D721Med (cell line): Measurements from ENCODE around the gene PCDHGB5.

Experiments used
- DNase-seq: peaks from one replicate; pipeline ENCODE4 v3.0.0; 2011; ENCODE audit warnings: low spot score; ENCODE audit not compliant: insufficient read length
- FAIRE-seq: peaks from 2 replicates; lab custom pipeline; 2011; peaks lifted over from hg19 to GRCh38; lab: Jason Lieb, UNC
- TF ChIP-seq, protein P1 (sequence below): IDR thresholded peaks from 2 replicates; pipeline ENCODE4 v1.5.1; 2012; ENCODE audit warnings: mild to moderate bottlenecking, control low read depth; ENCODE audit not compliant: insufficient read depth; ENCODE audit errors: missing control alignments

PCDHGB5 gene

DNA sequence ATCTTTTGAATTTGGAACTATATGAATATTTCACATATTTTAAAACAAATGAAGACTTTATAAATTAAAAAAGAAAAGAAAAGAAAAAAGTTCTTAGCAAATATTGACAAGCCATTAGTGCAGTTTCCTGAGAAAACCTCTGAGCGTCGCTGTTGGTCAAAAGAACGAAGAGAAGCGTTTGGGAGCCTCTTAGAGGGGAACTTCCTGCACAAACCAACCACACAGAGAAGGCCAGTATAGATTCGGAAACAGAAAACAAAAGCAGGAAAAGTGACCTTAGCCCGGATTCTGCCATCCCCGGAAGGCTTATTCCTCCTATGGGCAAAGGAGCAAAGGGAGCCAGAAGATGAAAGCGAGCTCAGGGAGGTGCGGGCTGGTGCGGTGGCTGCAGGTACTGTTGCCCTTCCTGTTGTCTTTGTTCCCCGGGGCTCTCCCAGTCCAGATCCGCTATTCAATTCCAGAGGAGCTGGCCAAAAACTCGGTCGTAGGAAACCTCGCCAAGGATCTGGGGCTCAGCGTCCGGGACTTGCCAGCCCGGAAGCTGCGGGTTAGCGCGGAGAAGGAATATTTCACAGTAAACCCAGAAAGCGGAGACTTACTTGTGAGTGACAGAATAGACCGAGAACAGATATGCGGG, 37.8 kb upstream of the PCDHGB5 start, which contains the start of gene PCDHGB2:
PCDHGB2 (plus strand) TSS at position 205 of the 637 bp plus-strand sequence; CDS start at position 347, 142 bp downstream.
- TF ChIP-seq, protein P1, sequence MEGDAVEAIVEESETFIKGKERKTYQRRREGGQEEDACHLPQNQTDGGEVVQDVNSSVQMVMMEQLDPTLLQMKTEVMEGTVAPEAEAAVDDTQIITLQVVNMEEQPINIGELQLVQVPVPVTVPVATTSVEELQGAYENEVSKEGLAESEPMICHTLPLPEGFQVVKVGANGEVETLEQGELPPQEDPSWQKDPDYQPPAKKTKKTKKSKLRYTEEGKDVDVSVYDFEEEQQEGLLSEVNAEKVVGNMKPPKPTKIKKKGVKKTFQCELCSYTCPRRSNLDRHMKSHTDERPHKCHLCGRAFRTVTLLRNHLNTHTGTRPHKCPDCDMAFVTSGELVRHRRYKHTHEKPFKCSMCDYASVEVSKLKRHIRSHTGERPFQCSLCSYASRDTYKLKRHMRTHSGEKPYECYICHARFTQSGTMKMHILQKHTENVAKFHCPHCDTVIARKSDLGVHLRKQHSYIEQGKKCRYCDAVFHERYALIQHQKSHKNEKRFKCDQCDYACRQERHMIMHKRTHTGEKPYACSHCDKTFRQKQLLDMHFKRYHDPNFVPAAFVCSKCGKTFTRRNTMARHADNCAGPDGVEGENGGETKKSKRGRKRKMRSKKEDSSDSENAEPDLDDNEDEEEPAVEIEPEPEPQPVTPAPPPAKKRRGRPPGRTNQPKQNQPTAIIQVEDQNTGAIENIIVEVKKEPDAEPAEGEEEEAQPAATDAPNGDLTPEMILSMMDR: no peak
- FAIRE-seq: no peak

DNA sequence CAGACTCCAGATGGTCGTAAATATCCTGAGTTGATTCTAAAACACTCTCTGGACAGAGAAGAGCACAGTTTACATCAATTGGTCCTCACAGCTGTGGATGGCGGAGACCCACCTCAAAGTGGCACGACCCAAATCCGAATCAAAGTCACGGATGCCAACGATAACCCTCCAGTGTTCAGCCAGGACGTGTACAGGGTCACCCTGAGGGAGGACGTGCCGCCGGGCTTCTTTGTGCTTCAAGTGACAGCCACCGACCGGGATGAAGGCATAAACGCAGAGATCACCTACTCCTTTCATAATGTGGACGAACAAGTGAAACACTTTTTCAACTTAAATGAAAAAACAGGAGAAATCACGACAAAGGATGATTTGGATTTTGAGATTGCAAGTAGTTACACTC, 37.1 kb upstream of the PCDHGB5 start:
- TF ChIP-seq, protein P1: no peak
- DNase-seq (no peak), FAIRE-seq (no peak)

More for the DNA sequence above, 37.8 kb upstream of the PCDHGB5 start, which contains the start of gene PCDHGB2:
- DNase-seq: no peak

DNA sequence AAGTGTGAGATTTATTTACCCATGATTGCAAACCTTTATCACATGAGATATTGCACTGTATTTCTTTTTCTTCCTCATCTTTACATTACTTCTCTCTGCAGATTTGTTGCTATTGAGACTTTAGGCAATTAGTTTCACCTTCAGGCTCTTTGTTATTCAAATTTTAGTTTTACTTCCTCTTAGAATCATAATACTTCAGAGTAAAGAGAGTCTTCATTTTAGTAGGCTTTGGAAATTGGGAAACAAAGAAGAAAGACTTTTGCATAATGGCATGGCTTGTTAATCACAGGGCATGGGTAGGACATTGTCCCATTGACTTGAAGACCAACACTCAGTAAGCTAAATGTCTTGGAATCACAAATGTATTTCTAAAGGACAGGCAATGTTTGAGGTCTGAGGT, 35.0 kb upstream of the PCDHGB5 start:
- no peak for DNase-seq
- no peak for FAIRE-seq
- TF ChIP-seq, protein P1: no peak

DNA sequence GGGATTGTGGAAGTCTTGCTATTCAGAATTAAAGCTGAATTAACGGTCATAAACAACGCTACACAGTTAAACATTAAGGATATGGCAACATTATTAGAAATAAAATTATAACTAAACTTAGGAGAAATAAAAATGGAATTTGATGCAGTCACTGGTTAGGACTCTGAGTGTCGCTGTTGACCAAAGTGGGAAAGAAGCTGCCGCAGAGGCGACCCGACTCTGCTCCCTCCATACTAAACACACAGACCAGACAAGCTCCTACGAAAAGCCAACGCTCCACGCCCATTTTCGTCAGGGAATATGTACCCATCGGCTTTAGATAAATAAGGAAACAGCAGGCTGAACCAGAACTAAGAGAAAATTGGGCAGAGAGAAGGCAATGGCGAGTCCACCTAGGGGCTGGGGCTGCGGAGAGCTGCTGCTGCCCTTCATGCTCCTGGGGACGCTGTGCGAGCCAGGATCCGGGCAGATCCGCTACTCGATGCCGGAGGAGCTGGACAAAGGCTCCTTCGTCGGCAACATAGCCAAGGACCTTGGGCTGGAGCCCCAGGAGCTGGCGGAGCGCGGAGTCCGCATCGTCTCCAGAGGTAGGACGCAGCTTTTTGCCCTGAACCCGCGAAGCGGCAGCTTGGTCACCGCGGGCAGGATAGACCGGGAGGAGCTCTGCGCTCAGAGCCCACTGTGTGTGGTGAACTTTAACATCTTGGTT, 33.6 kb upstream of the PCDHGB5 start, which contains the start of gene PCDHGA5:
PCDHGA5 (plus strand) TSS at position 211 of the 709 bp plus-strand sequence; CDS start at position 380, 169 bp downstream.
- no peak for DNase-seq
- TF ChIP-seq, protein P1: no peak
- no peak for FAIRE-seq

DNA sequence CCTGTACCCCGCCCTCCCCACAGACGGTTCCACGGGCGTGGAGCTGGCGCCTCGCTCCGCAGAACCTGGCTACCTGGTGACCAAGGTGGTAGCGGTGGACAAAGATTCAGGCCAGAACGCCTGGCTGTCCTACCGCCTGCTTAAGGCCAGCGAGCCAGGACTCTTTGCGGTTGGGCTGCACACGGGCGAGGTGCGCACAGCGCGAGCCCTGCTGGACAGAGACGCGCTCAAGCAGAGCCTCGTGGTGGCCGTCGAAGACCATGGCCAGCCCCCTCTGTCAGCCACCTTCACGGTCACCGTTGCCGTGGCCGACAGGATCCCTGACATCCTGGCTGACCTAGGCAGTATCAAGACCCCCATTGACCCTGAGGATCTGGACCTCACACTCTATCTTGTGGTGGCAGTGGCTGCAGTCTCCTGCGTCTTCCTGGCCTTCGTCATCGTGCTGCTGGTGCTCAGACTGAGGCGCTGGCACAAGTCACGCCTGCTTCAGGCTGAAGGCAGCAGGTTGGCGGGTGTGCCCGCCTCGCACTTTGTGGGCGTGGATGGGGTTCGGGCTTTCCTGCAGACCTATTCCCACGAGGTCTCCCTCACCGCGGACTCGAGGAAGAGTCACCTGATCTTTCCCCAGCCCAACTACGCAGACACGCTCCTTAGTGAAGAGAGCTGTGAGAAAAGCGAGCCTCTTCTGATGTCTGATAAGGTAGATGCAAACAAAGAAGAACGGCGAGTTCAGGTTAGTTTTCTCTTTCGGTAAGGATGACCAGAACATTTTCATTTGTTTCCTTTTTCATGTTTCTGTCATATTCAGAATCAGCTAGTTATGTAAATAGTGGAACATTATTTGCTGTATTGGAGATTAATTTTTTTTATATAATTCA, 31.5 kb upstream of the PCDHGB5 start:
- TF ChIP-seq, protein P1: no peak
- FAIRE-seq (no peak), DNase-seq (no peak)

DNA sequence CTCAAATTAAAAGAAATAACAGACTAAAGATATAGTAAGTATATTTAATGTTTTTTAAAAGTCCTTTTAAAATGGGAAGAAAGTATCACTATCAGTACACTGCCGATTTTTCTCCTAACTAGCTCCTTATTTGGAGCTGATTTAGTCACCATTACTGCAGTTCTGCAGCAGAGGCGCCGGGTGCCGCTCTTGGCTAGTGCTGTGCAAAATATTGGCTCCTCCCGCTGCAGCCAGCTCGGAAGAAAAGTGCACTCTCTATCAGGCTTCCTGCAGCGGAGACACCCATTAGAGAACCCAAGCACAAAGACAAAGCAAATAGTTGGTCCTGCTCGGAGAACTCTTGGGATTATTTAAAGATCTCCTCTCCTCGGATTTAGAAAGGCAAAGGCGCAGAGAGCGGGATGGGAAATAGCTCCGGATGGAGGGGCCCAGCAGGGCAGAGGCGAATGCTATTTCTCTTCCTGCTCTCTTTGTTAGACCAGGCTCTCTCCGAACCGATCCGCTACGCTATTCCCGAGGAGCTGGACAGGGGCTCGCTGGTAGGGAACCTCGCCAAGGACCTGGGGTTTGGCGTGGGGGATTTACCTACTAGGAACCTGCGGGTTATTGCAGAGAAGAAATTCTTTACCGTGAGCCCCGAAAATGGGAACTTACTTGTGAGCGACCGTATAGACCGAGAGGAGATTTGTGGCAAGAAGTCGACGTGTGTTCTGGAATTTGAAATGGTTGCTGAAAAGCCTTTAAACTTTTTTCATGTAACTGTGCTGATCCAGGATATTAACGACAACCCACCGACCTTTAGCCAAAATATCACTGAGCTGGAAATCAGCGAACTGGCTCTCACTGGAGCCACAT, 27.5 kb upstream of the PCDHGB5 start, which contains the start of gene PCDHGB3:
PCDHGB3 (plus strand) TSS at position 249 of the 855 bp plus-strand sequence; CDS start at position 402, 153 bp downstream.
- DNase-seq (no peak), FAIRE-seq (no peak)
- TF ChIP-seq, protein P1: no peak
